NK-92 treated with Interleukin-12 subunit alpha and Interleukin-12 subunit beta, amount 100 ng/mL, for 24 hours (cell line): ENCODE results near the gene C19orf38.

Experiments
- DNase-seq: peaks from one replicate; lab custom pipeline; 2025; lab: John Stamatoyannopoulos, UW

The C19orf38 gene

DNA sequence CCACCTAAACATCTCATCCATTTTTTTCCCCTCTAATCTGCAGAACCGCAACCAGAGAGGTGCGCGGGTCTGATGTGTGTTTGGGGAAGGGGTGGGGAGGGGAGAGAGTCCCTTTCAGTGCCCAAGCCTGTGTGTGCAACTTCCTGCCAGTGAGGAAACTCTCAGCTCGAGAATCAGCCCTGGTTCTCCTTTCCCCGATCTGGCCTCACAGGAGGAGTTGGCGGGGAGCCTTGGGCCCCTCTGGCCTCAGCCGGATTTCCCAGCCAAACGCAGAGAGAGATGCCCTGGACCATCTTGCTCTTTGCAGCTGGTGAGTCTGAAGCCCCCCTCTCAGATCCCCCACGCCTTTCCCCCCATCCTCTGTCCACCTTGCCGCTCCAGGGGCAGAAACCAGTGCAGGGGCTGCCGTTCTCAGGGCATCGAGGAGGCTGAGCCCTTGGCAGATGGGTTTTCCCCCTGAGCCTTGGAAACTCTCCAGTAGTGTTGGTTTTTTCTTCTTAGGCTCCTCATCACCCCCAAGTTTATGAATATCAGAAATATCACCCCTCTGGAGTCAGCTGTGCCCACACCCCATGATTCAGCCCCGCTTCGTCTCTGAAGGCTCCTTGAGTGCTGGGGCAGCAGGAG is at the start of gene C19orf38:
C19orf38 (plus strand) TSS at position 186 of the 627 bp plus-strand sequence; CDS start at position 280, 94 bp downstream.
- DNase-seq: no peak

GRCh38 chr19:10800488-10800887 is 47.7 kb upstream of the C19orf38 start:
- DNase-seq: no peak

DNA sequence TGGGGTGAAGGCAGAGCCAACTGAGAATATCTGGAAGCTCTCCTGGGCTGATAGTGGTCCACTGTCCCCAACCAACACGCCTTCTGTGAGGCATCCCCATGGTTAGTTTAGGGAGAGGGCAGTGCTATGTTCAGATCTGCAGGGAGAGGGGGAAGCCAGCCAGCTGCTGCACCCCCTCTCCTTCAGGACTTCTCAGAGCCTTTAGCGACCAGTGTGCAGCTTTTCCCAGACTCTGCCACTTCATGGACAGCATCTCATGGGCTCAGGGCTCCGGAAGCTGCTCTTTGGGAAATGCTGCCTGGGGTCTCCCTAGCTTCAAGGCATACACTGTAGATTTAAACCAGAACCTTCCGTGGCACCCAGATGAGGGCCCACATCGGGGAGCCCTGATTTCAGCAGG is 45.7 kb upstream of the C19orf38 start:
- no peak for DNase-seq

DNA sequence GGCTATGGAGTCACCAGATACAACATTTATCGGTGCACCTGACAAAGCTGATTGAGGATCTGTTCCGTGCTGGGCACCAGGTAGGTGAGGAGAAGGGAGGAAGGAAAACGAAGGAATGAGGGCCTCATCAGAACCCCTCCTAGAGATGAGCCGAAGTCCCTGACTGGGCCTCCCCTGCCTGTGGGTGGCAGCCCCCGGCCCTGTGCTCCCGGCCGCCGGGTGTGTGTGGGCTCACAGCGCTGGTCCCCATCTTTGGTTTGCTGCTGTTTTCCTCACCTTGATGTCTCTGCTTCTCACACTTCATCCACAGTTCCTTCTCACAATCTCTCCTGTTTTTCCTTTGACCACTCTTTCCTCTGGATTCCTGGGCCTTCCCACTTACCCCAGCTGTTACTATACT is 45.0 kb upstream of the C19orf38 start:
- DNase-seq: no peak

GRCh38 chr19:10805065-10805757 is 43.0 kb upstream of the C19orf38 start:
- no peak for DNase-seq

- no peak for DNase-seq
Measured at GRCh38 chr19:10805758-10806247, 42.4 kb upstream of the C19orf38 start.

DNA sequence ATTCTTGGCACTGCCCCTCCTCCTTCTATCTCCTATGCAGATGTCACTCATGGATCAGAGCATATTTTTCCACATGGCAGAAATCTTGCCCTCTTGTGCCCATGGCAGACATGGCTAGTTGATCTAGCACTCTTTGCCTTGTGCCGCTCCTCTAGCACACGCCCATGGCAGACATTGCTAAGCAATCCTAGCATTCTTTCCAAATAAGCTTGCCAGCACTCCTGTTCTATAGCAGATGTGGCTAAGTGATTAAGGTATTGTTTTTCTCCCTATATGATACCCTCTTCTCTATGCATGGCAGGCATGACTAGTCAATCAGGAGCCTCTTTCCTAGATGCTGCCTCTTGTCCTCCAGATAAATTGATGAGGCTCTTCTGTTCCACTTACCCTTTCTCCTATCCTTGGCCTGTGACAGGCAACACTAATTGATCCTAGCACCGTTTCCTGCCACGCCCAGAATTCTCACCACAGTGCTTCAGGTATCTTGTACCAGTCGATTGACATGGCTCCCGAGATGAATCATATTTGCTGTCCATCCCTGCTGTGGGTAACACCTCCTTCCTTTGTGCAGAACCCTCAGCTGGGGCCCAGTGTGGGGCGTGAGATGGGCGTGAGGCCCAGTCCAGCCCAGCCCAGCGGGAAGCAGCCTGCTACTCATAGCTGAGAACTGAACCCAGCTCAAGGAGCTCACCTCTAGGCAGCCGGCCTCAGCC is 39.1 kb upstream of the C19orf38 start:
- peak; percentile 80 for DNase-seq

GRCh38 chr19:10809651-10810285 is 38.4 kb upstream of the C19orf38 start:
- no peak for DNase-seq

DNA sequence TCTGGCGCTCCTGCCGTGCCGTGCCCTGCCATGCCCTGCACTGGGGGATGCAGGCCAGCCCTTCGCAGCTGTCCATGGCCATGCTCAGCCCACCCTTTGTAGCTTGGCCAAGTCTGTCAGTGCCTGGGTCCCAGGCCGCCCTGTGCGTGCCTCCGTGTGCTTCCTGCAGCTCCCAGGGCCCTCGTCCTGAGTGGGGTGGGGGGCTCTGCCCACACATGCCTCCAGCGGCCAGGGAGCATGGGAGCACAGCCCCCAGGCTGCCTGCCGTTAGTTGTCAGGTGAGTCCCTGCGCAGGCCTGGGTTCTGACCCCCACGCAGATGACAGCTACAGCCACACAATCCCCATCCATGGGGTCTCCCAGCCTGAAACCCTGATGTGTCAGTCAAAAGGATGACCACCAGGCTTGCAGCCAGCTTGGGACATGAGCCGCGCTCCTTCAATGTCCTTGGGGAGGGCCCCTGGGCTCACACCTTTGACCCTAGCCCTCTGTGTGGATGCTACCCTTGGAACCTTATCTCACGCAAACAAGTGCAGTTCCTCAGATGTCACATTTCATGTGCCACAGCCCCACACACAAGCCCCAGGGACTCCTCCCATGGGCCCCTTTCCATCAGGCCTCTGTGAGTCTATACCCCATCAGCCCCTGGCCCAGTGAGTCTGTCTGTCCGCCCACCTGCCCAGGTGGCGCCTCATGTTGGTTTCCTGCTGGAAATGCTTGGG is 36.7 kb upstream of the C19orf38 start:
- DNase-seq: no peak

DNA sequence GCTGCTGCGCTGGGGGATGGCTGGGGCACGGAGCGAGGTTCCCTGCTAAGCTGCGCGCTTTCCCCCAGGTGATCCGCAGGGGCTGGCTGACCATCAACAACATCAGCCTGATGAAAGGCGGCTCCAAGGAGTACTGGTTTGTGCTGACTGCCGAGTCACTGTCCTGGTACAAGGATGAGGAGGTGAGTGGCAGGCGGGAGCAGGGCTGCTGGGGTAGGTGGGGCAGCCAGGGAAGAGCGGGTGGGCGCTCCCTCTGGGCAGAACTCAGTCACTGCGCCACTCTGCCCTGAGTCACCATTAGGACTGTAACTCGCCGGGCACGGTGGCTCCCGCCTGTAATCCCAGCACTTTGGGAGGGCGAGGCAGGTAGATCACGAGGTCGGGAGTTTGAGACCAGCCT is 36.0 kb upstream of the C19orf38 start:
- DNase-seq: no peak

GRCh38 chr19:10812902-10813404 is 35.3 kb upstream of the C19orf38 start:
- peak; percentile 22 for DNase-seq

DNA sequence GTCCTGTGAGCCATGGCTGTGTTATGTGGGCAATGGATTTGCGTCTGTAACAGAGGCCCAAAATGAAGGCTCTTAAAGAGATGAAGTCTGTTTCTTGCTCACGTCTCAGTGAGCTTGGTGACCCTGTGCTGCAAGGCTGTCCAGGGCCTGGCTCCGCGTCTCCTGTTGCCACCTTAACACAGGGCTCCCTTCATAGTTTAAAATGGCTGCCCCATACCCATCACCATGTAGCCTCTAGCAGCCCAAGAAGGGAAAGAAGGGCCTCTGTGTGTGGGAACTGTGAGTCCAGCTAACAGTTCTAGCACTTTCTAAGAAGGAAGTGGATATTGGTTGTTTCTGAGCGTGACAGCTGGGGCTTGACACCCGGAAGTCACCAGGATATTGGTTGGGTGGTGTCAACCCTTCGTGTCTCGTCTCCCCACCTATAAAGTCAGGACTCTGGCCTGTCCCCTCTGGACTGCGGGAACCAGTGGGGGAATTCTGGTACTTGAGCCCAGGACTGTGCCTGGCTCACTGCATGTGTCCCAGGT is 33.1 kb upstream of the C19orf38 start:
- no peak for DNase-seq

DNA sequence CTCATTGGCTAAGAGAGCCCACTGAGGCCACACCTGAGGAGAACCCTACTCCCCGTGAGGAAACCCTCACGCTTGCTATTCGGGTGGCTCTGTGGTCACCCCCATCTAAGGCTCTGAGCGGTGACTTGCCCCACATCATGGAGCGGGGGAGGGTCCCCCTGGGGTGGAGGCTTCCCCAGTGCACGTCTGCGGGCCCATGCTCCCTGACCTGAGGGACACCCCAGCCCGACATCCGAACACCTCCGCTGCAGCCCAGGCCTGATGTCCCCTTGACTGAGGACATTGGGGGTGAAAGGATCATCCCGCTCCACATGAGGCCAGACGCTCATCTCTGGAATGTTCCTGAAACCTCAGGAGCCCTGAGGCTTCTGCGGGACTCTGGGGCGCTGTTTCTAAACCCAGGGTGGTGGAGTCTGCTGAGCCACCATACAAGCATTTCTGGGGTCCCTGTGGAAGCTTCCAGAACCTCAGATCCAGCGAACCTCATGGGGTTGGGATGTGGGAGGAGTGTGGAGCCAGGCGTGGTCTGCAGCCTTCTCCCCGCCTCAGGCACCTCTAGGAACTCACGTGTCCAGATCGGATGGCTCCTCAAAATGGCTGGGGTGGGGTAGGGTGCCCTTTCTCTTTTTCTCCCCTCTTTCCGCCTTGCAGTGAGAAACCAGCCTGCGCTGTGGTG is 32.1 kb upstream of the C19orf38 start:
- DNase-seq: no peak

DNA sequence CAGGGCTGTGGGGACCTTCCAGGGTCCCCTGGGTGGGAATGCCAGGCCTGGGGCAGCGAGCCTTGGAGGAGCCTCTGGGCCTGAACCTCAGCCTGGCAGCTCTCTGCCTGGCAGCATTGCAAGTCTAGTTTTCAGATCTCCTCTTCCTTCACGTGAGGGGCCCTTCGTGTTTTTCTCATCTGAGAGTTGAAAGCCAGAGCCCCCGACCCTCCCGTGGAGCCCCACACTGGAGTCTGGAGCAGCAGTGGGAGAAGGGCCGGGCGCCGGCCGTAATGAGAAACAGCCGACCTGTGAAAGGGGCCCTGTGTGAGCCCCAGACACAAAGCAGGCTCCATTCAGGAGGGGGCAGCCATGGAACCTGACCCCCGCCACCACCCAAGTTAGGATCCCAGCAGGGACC is 31.5 kb upstream of the C19orf38 start:
- DNase-seq: no peak

GRCh38 chr19:10817291-10818038 is 30.8 kb upstream of the C19orf38 start:
- no peak for DNase-seq

DNA sequence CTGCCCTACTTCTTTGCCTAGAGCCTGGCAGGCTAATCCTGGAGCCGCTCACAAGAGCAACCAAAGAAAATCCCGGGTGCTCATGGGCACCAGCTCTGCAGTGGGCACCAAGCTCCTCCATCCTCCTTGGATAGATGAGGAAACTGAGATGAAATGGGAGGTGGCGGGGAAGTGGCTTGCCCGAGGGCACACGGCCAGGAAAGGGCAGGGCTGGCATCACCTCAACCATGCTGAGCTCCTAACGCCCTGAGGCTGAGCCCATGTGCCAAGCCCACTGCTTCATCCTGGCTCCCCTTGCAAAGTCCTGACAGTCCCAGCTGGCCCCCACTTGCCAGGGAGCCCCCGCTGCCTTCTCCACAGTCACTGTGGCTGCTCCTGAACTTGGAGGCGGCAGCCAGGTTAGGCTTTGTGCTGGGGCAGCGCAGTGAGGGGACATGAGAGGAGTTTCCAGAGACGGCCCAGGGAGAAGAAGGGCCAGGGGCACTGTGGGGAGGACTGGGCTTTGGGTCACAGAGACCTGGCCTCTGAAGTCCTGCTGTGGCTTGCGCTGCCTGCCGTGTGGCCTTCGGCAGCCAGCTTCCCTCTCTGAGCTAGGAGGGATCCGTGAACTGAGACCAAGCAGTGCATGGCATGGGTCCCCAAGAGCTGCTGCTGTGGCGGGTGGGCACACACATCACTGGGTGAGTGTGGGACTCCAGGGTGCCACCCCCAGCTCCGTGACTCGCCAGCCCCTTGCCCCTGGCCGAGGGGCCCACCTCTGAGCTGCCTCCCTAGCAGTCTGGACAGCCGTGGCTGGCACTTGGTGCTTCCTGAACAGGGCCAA is 29.7 kb upstream of the C19orf38 start:
- DNase-seq: no peak

GRCh38 chr19:10819124-10820060 is 28.8 kb upstream of the C19orf38 start:
- DNase-seq: no peak

DNA sequence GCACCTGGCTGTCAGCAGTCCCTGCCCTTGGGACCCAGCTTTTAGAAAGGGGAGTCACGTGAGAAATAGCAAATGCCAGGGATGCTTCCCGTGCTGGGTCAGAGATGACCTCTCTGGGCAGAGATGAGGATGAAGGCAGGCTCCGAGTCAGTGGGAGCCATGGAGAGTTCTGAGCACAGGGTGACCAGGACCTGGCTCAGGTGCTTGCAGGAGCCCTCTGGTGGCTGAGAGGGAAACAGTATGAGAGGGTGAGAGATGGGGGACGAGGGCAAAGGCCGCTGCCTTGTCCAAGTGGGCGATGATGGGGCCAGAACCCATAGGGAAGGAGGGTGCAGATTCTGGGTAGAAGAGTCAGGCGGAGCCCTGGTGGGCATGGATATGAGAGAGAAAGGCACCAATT is 28.0 kb upstream of the C19orf38 start:
- no peak for DNase-seq
